Esophagus muscularis mucosa (tissue), 4 donors: ENCODE measurements around the gene SLC35F3. TPM values are rescaled to one million over a fixed set of nuclear protein-coding genes. Genes with fewer than 3 reads are reported as not detected.

Experiments used
- DNase-seq: peaks from one replicate; pipeline ENCODE4 v3.0.0-alpha.2; 2017; ENCODE audit errors: extremely low spot score
- H3K27ac ChIP-seq, 4 donors: fragments of 200-600 bp; sonication (generic); replicated peaks in 1 of 4; 1 replicate in 3 of 4; 2 replicates in 1 of 4; pipeline ENCODE4 v1.5.1; 2016 to 2019; ENCODE audit warnings: mild to moderate bottlenecking in 1 of 4
- H3K27me3 ChIP-seq, 4 donors: fragments of 200-600 bp; sonication (generic); one replicate each; pipeline versions ENCODE4 v1.5.1 to v1.6.0; 2016 to 2019
- H3K36me3 ChIP-seq, 4 donors: fragments of 200-600 bp; sonication (generic); one replicate each; pipeline ENCODE4 v1.5.1; 2016 to 2019
- H3K4me1 ChIP-seq, 4 donors: fragments of 200-600 bp; sonication (generic); one replicate each; pipeline ENCODE4 v1.5.1; 2016 to 2019
- H3K4me3 ChIP-seq, 4 donors: fragments of 200-600 bp; sonication (generic); 1 replicate in 2 of 4; 2 replicates in 2 of 4; pipeline ENCODE4 v1.5.1; 2016 to 2019; ENCODE audit warnings: mild to moderate bottlenecking in 4 of 4, moderate library complexity in 1 of 4
- H3K9me3 ChIP-seq, 4 donors: fragments of 200-600 bp; sonication (generic); 1 replicate in 3 of 4; 2 replicates in 1 of 4; pipeline ENCODE4 v1.5.1; 2016 to 2019
- CTCF ChIP-seq, 3 experiments: fragments of 200-600 bp in 2 of 3; fragments of 450-650 bp in 1 of 3; sonication (generic) in 2 of 3; IDR thresholded peaks; one replicate each; pipeline ENCODE4 v1.5.1; 2017 to 2019; ENCODE audit warnings: antibody characterized with exemption in 3 of 3, mild to moderate bottlenecking in 2 of 3, moderate library complexity in 1 of 3
- EP300 ChIP-seq: sonication (generic); formaldehyde crosslinking; IDR thresholded peaks from one replicate; pipeline ENCODE4 v1.6.1; 2017; ENCODE audit warnings: antibody characterized with exemption
- POLR2A ChIP-seq: fragments of 450-650 bp; IDR thresholded peaks from one replicate; pipeline ENCODE4 v1.6.1; 2017; ENCODE audit warnings: antibody characterized with exemption, moderate library complexity, mild to moderate bottlenecking, low read depth
- POLR2AphosphoS5 ChIP-seq, 2 donors: sonication (generic); formaldehyde crosslinking; IDR thresholded peaks; one replicate each; pipeline ENCODE4 v1.6.1; 2017; ENCODE audit warnings: antibody characterized with exemption in 2 of 2
- WGBS: methylation state at CpG from one replicate; pipeline ENCODE4 v1.1.5; 2018; 5-methylcytosine and 5-hydroxymethylcytosine counted together
- intact Hi-C: fragments of 100-400 bp; cut with DNase I; formaldehyde crosslinking; loops from one replicate; pipeline ENCODE4 v1.15.1; 2023
- total RNA-seq, 4 donors: library from RNA; depleted of rRNA; stranded (reverse); fragments of >200 nt; gene quantifications; one replicate each; pipeline versions ENCODE4 v1.1.0 to v1.2.1, GENCODE V29; 2016

The SLC35F3 gene
- total RNA-seq, 4 donors from 2014 or later = 0.34 TPM; not detected in 3

- Histone ChIP-seq H3K4me3 (no peak overlapping the region), H3K36me3 (no peaks in the 10 kb centered on the region), H3K27me3 (peaks cover 0 to 7% (median 0%) of the 10 kb centered on the region in 4 donors), H3K4me1 (no peaks in the 10 kb centered on the region), H3K27ac (no peak overlapping the region), H3K9me3 (peaks cover 0 to 3% (median 0%) of the 10 kb centered on the region in 4 donors)
- WGBS = 75% methylated on average over 9 of the region's 9 CpGs
- no peak for DNase-seq
- TF ChIP-seq CTCF (IDR thresholded peaks at IDR 0.05) (no peak), POLR2A (no peak), EP300 (no peak), POLR2AphosphoS5 (IDR thresholded peaks at IDR 0.05) (no peak)
- intact Hi-C loops = no loop called here
These were observed 136.2 kb downstream of the SLC35F3 start for GRCh38 chr1:234040446-234041317.

GRCh38 chr1:234044079-234044478 is 139.6 kb downstream of the SLC35F3 start:
- Histone ChIP-seq H3K9me3 (peaks cover 0 to 22% (median 9%) of the 10 kb centered on the region in 4 donors), H3K36me3 (no peaks in the 10 kb centered on the region), H3K27me3 (no peaks in the 10 kb centered on the region), H3K4me1 (no peaks in the 10 kb centered on the region), H3K27ac (no peak overlapping the region), H3K4me3 (no peak overlapping the region)
- intact Hi-C loops = no loop called here
- DNase-seq = no peak
- 83% methylated on average over 1 of the region's 1 CpG for WGBS
- TF ChIP-seq POLR2AphosphoS5 (IDR thresholded peaks at IDR 0.05) = no peak
- TF ChIP-seq POLR2A = no peak
- TF ChIP-seq EP300 = no peak
- TF ChIP-seq CTCF (IDR thresholded peaks at IDR 0.05) = no peak

GRCh38 chr1:234047123-234047522 is 142.6 kb downstream of the SLC35F3 start:
- Histone ChIP-seq H3K36me3 (no peaks in the 10 kb centered on the region), H3K4me3 (no peak overlapping the region), H3K9me3 (peaks cover 0 to 29% (median 11%) of the 10 kb centered on the region in 4 donors), H3K27me3 (no peaks in the 10 kb centered on the region), H3K27ac (no peak overlapping the region), H3K4me1 (no peaks in the 10 kb centered on the region)
- intact Hi-C loops = no loop called here
- TF ChIP-seq POLR2AphosphoS5 (IDR thresholded peaks at IDR 0.05) (no peak), CTCF (IDR thresholded peaks at IDR 0.05) (no peak), POLR2A (no peak), EP300 (no peak)
- DNase-seq = no peak

- Histone ChIP-seq H3K4me3 (no peak overlapping the region), H3K27me3 (no peaks in the 10 kb centered on the region), H3K36me3 (no peaks in the 10 kb centered on the region), H3K4me1 (no peaks in the 10 kb centered on the region), H3K27ac (no peak overlapping the region), H3K9me3 (no peaks in the 10 kb centered on the region)
- intact Hi-C loops = no loop called here
- no peak for DNase-seq
- no peak for TF ChIP-seq POLR2AphosphoS5 (IDR thresholded peaks at IDR 0.05)
- TF ChIP-seq POLR2A = no peak
- TF ChIP-seq EP300 = no peak
- TF ChIP-seq CTCF (IDR thresholded peaks at IDR 0.05) = no peak
- 79% methylated on average over 3 of the region's 3 CpGs for WGBS
These were observed 157.7 kb downstream of the SLC35F3 start for GRCh38 chr1:234062166-234062565.
